GM12878 (cell line): ENCODE data around the gene LFNG. TPM values are rescaled to one million over a fixed set of nuclear protein-coding genes. Genes with fewer than 3 reads are reported as not detected.
A peak's percentile ranks its signal among the peaks of the same experiment; 100 is the strongest.

Experiments used
- ATAC-seq: fragments of 200-7000 bp; cut with Tn5 transposase; 3 replicates; pipeline ENCODE4 v1.9.1; 2020; ENCODE audit warnings: mild to moderate bottlenecking, moderate library complexity
- BruUV-seq: library from RNA; stranded (reverse); fragments of 400-500 nt; replicated peaks from 2 replicates; lab custom pipeline; 2021; lab: Mats Ljungman, UMichigan
- CTCF ChIA-PET: fragments of 300-600 bp; sonication (Branson Sonifier 250); formaldehyde crosslinking; extraction: SDS; loops from one replicate; lab custom pipeline; 2021; ENCODE audit warnings: inconsistent platforms; lab: Yijun Ruan, JAX
- POLR2A ChIA-PET: fragments of 350-600 bp; formaldehyde crosslinking; extraction: SDS; loops from one replicate; lab custom pipeline; 2021; ENCODE audit warnings: inconsistent platforms; lab: Charles Lee
- RAD21 ChIA-PET: fragments of 300-600 bp; sonication (Branson Sonifier 250); formaldehyde crosslinking; loops from one replicate; lab custom pipeline; 2023; ENCODE audit warnings: antibody characterized with exemption; ENCODE audit not compliant: unreplicated experiment; lab: Charles Lee
- SMC1A ChIA-PET: fragments of 300-600 bp; sonication (Branson Sonifier 250); formaldehyde crosslinking; loops from one replicate; lab custom pipeline; 2023; ENCODE audit not compliant: unreplicated experiment, uncharacterized antibody; lab: Charles Lee
- DNase-seq: peaks from one replicate; pipeline ENCODE4 v3.0.0-alpha.2; 2011; ENCODE audit warnings: low read depth, low spot score
- FAIRE-seq: peaks from 3 replicates; lab custom pipeline; 2011; peaks lifted over from hg19 to GRCh38; lab: Jason Lieb, UNC
- H2AFZ ChIP-seq: 2 replicates; pipeline ENCODE4 v1.6.0; 2011; ENCODE audit warnings: low read depth, low read length, control low read depth; ENCODE audit not compliant: control insufficient read depth
- H3K27ac ChIP-seq: 2 replicates; pipeline ENCODE4 v1.5.1; 2011; ENCODE audit warnings: control low read depth; ENCODE audit not compliant: control insufficient read depth, insufficient read depth
- H3K27me3 ChIP-seq, 2 experiments: replicated peaks in 1 of 2; 2 replicates each; pipeline versions ENCODE4 v1.6.0 to v1.6.1; 2011; ENCODE audit warnings: low read length in 1 of 2; ENCODE audit not compliant: control insufficient read depth in 2 of 2, insufficient read depth in 2 of 2
- H3K36me3 ChIP-seq, 2 experiments: 2 replicates each; pipeline ENCODE4 v1.5.1; 2011; ENCODE audit warnings: low read length in 1 of 2; ENCODE audit not compliant: control insufficient read depth in 2 of 2, insufficient read depth in 2 of 2
- H3K4me1 ChIP-seq: 2 replicates; pipeline ENCODE4 v1.6.1; 2011; ENCODE audit warnings: mild to moderate bottlenecking, low read length, moderate library complexity, mixed read lengths; ENCODE audit not compliant: control insufficient read depth, insufficient read depth
- H3K4me2 ChIP-seq: 2 replicates; pipeline ENCODE4 v1.6.0; 2011; ENCODE audit warnings: control low read depth; ENCODE audit not compliant: control insufficient read depth, insufficient read depth
- H3K4me3 ChIP-seq: fragments of 200-600 bp; sonication (generic); 2 replicates; pipeline ENCODE4 v1.5.1; 2016
- H3K79me2 ChIP-seq: 2 replicates; pipeline ENCODE4 v1.6.0; 2011; ENCODE audit warnings: low read length; ENCODE audit not compliant: control insufficient read depth, insufficient read depth
- H3K9ac ChIP-seq: 2 replicates; pipeline ENCODE4 v1.8.0; 2011; ENCODE audit warnings: low read length, control low read depth, mixed read lengths; ENCODE audit not compliant: control insufficient read depth, insufficient read depth
- H3K9me3 ChIP-seq: replicated peaks from 3 replicates; pipeline ENCODE4 v1.5.1; 2011; ENCODE audit warnings: mild to moderate bottlenecking, low read length; ENCODE audit not compliant: control insufficient read depth, insufficient read depth
- H4K20me1 ChIP-seq: 2 replicates; pipeline ENCODE4 v1.6.0; 2011; ENCODE audit not compliant: control insufficient read depth, insufficient read depth
- CBX3 ChIP-seq: fragments of 200-600 bp; sonication (generic); IDR thresholded peaks from 2 replicates; pipeline ENCODE4 v1.6.1; 2016; ENCODE audit warnings: low read depth, borderline replicate concordance
- CHD4 ChIP-seq: fragments of 200-600 bp; sonication (generic); IDR thresholded peaks from 2 replicates; pipeline ENCODE4 v1.6.1; 2016; ENCODE audit warnings: mild to moderate bottlenecking
- CTCF ChIP-seq, 3 experiments: IDR thresholded peaks in 2 of 3; conservative IDR thresholded peaks in 1 of 3; 2 replicates each; pipeline ENCODE4 v1.5.1; 2011; ENCODE audit warnings: low read depth in 3 of 3, low read length in 3 of 3, mild to moderate bottlenecking in 3 of 3, control low read depth in 2 of 3, moderate library complexity in 2 of 3, inconsistent platforms in 1 of 3, mixed read lengths in 1 of 3; ENCODE audit not compliant: control insufficient read depth in 2 of 3, insufficient read depth in 1 of 3; ENCODE audit errors: extremely low read depth in 1 of 3
- GABPA ChIP-seq: IDR thresholded peaks from 2 replicates; pipeline ENCODE4 v1.6.1; 2014; ENCODE audit warnings: antibody characterized with exemption, low read depth, mild to moderate bottlenecking, inconsistent platforms
- NFYB ChIP-seq: IDR thresholded peaks from 2 replicates; pipeline ENCODE4 v1.6.1; 2011; ENCODE audit warnings: low read depth, mild to moderate bottlenecking, low read length, improper control_type of control experiment, moderate library complexity; ENCODE audit not compliant: insufficient read depth
- RBBP5 ChIP-seq: fragments of 200-600 bp; sonication (generic); conservative IDR thresholded peaks from 2 replicates; pipeline ENCODE4 v1.6.1; 2016
- SPI1 ChIP-seq: IDR thresholded peaks from 2 replicates; pipeline ENCODE4 v1.6.1; 2011; ENCODE audit warnings: low read depth, mild to moderate bottlenecking, low read length, moderate library complexity, borderline replicate concordance; ENCODE audit not compliant: insufficient read depth
- USF2 ChIP-seq: IDR thresholded peaks from 2 replicates; pipeline ENCODE4 v1.6.1; 2011; ENCODE audit warnings: low read depth, low read length, improper control_type of control experiment, borderline replicate concordance
- ZNF24 ChIP-seq: fragments of 450-650 bp; IDR thresholded peaks from 2 replicates; pipeline ENCODE4 v1.6.1; 2017; ENCODE audit warnings: antibody characterized with exemption, mild to moderate bottlenecking
- ZZZ3 ChIP-seq: IDR thresholded peaks from 2 replicates; pipeline ENCODE4 v1.6.1; 2011; ENCODE audit warnings: low read depth; ENCODE audit not compliant: control insufficient read depth, insufficient read length
- WGBS: methylation state at CpG from one replicate; pipeline ENCODE4 v1.1.6; 2016; ENCODE audit warnings: low lambda C conversion rate; ENCODE audit not compliant: insufficient replicate concordance, insufficient coverage; ENCODE audit errors: missing lambda C conversion rate; 5-methylcytosine and 5-hydroxymethylcytosine counted together
- in situ Hi-C: fragments of 300-500 bp; cut with MboI; formaldehyde crosslinking; loops from 9 replicates; pipeline ENCODE4 v1.14.3; 2018; ENCODE audit warnings: mixed read lengths
- intact Hi-C: fragments of 100-400 bp; cut with micrococcal nuclease; formaldehyde crosslinking; loops from one replicate; pipeline ENCODE4 v1.14.2; 2022; ENCODE audit not compliant: unreplicated experiment
- polyA plus RNA-seq, 11 experiments: library from polyadenylated mRNA; depleted of rRNA in 4 of 11; unstranded in 6 of 11; stranded (reverse) in 5 of 11; fragments of >200 nt; fragmentation: Nextera tagmentation in 4 of 11; fragmentation: Illumina TruSeq in 1 of 11; extraction: Ambion mirVana in 4 of 11; extraction: Trizol in 1 of 11; gene quantifications; 1 replicate in 1 of 11; 2 replicates in 10 of 11; pipeline versions ENCODE4 v1.2.1 to v1.2.3, GENCODE V29; 2011 to 2016; ENCODE audit warnings: inconsistent platforms in 2 of 11, missing spikeins in 2 of 11, low read depth in 1 of 11
- total RNA-seq, 4 experiments: library from RNA; depleted of rRNA in 3 of 4; stranded (reverse); fragments of >200 nt in 3 of 4; fragmentation: Illumina TruSeq in 1 of 4; extraction: Trizol in 1 of 4; gene quantifications; 2 replicates each; pipeline versions ENCODE4 v1.2.1 to v1.2.3, GENCODE V29; 2013 to 2021

The LFNG gene
- total and polyA plus RNA-seq, 10 of the 15 experiments (the other 5 are each of a cell fraction or from before 2014, with no cell fraction given), result 0.09 to 0.68 (median 0.33) TPM; not detected in 2

GRCh38 chr7:2475678-2476015 is 43.9 kb upstream of the LFNG start (continued):
- TF ChIP-seq ZZZ3, result no peak

- BruUV-seq, result no TSS peak
- H3K4me2 ChIP-seq, result no peak within 1 kb of the TSS
- FAIRE-seq, result no peak
- ChIA-PET RAD21 (no interaction called here), SMC1A (no interaction called here), POLR2A (no interaction called here), CTCF (no interaction called here)
- intact Hi-C loops (no loop called here), in situ Hi-C loops (no loop called here)
- H2AFZ ChIP-seq, result no peak within 1 kb of the TSS
- no peaks in the 10 kb centered on the region for H3K27me3 ChIP-seq
- DNase-seq, result no peak
- ATAC-seq, result no peak
- WGBS, result 75% methylated on average over 5 of the region's 16 CpGs
- no peaks in the 10 kb centered on the region for H4K20me1 ChIP-seq
- H3K4me3 ChIP-seq, result no peak within 1 kb of the TSS
- no peaks in the 10 kb centered on the region for H3K4me1 ChIP-seq
- H3K9me3 ChIP-seq, result no peaks in the 10 kb centered on the region
- no peaks in the 10 kb centered on the region for H3K79me2 ChIP-seq
- no peaks in the 10 kb centered on the region for H3K36me3 ChIP-seq
- H3K27ac ChIP-seq, result no peak within 1 kb of the TSS
- H3K9ac ChIP-seq, result no peak within 1 kb of the TSS
- no peak for TF ChIP-seq NFYB
- no peak for TF ChIP-seq CHD4
- no peak for TF ChIP-seq CBX3
- TF ChIP-seq RBBP5, result no peak
These were observed 43.3 kb upstream of the LFNG start, which contains the start of gene GRIFIN for GRCh38 chr7:2476298-2476697. Gene GRIFIN (minus strand): TSS chr7:2476398. CDS start chr7:2476383, 15 bp downstream.

- ChIA-PET RAD21 (no interaction called here), CTCF (no interaction called here), SMC1A (no interaction called here), POLR2A (no interaction called here)
- H3K79me2 ChIP-seq, result no peaks in the 10 kb centered on the region
- no peak overlapping the region for H2AFZ ChIP-seq
- intact Hi-C loops, result no loop called here
- no peak overlapping the region for H3K27ac ChIP-seq
- H3K9ac ChIP-seq, result no peak overlapping the region
- in situ Hi-C loops, result no loop called here
- WGBS, result 37% methylated on average over 25 of the region's 25 CpGs
- no peaks in the 10 kb centered on the region for H4K20me1 ChIP-seq
- no peaks in the 10 kb centered on the region for H3K9me3 ChIP-seq
- H3K4me3 ChIP-seq, result no peak overlapping the region
- FAIRE-seq (no peak), DNase-seq (no peak), ATAC-seq (peak; percentile 14)
- H3K4me2 ChIP-seq, result no peak overlapping the region
- no TSS peak for BruUV-seq
- no peaks in the 10 kb centered on the region for H3K27me3 ChIP-seq
- no peaks in the 10 kb centered on the region for H3K36me3 ChIP-seq
- no peaks in the 10 kb centered on the region for H3K4me1 ChIP-seq
- TF ChIP-seq SPI1 (no peak), USF2 (no peak), ZNF24 (no peak), CTCF (IDR thresholded peaks at IDR 0.05 in 2 of 3, conservative IDR thresholded peaks at IDR 0.05 in 1 of 3; ENCODE audit: control insufficient read depth in 2 of 3, extremely low read depth in 1 of 3, insufficient read depth in 1 of 3, low read depth in 3 of 3, low read length in 3 of 3) (no peak), GABPA (no peak)
These were observed 42.7 kb upstream of the LFNG start for GRCh38 chr7:2476776-2477446.
